CD4-positive, alpha-beta memory T cell (primary cell): ENCODE measurements around the gene ZNF362. TPM values are rescaled to one million over a fixed set of nuclear protein-coding genes. Genes with fewer than 3 reads are reported as not detected.

Experiments
- CTCF ChIA-PET: fragments of 350-600 bp; sonication (Branson Sonifier 250); formaldehyde crosslinking; loops from one replicate; lab custom pipeline; 2021; ENCODE audit warnings: inconsistent platforms; ENCODE audit not compliant: partially characterized antibody; lab: Charles Lee
- POLR2A ChIA-PET: fragments of 350-600 bp; sonication (Branson Sonifier 250); formaldehyde crosslinking; loops from one replicate; lab custom pipeline; 2021; ENCODE audit not compliant: partially characterized antibody; lab: Charles Lee
- DNase-seq, 5 donors: peaks; one replicate each; pipeline versions ENCODE4 v3.0.0 to v3.0.0-alpha.2; 2020 to 2022; ENCODE audit warnings: mixed read lengths in 1 of 5
- H3K27ac ChIP-seq: one replicate; pipeline ENCODE4 v1.7.0; 2013; ENCODE audit warnings: low read depth, low read length
- H3K27me3 ChIP-seq: 2 replicates; pipeline ENCODE4 v1.7.0; 2013; ENCODE audit warnings: mild to moderate bottlenecking, low read length, moderate library complexity; ENCODE audit not compliant: insufficient read depth
- H3K36me3 ChIP-seq: 2 replicates; pipeline ENCODE4 v1.7.0; 2013; ENCODE audit warnings: mild to moderate bottlenecking, low read length, moderate library complexity; ENCODE audit not compliant: insufficient read depth
- H3K4me1 ChIP-seq: 2 replicates; pipeline ENCODE4 v1.7.0; 2013; ENCODE audit warnings: mild to moderate bottlenecking, low read length, moderate library complexity; ENCODE audit not compliant: insufficient read depth
- H3K4me3 ChIP-seq, 2 donors: one replicate each; pipeline ENCODE4 v1.7.0; 2013; ENCODE audit warnings: low read length in 2 of 2, mild to moderate bottlenecking in 1 of 2
- H3K9me3 ChIP-seq, 2 donors: one replicate each; pipeline ENCODE4 v1.7.0; 2013; ENCODE audit warnings: low read length in 2 of 2, control low read depth in 1 of 2; ENCODE audit not compliant: control insufficient read depth in 1 of 2
- H3K27ac Mint-ChIP-seq, 7 donors: one replicate each; pipeline ENCODE4 v1.8.0; 2020 to 2021; ENCODE audit warnings: mixed read lengths in 7 of 7, mild to moderate bottlenecking in 6 of 7, inconsistent platforms in 3 of 7, moderate library complexity in 3 of 7
- H3K27me3 Mint-ChIP-seq, 2 donors: one replicate each; pipeline ENCODE4 v1.8.0; 2020 to 2021; ENCODE audit warnings: mixed read lengths in 2 of 2
- H3K36me3 Mint-ChIP-seq, 2 donors: one replicate each; pipeline ENCODE4 v1.8.0; 2020 to 2021; ENCODE audit warnings: mixed read lengths in 2 of 2, inconsistent platforms in 1 of 2, mild to moderate bottlenecking in 1 of 2
- H3K4me1 Mint-ChIP-seq, 4 donors: one replicate each; pipeline ENCODE4 v1.8.0; 2020 to 2021; ENCODE audit warnings: mixed read lengths in 4 of 4, mild to moderate bottlenecking in 1 of 4
- H3K4me3 Mint-ChIP-seq, 8 donors: one replicate each; pipeline ENCODE4 v1.8.0; 2020 to 2021; ENCODE audit warnings: mixed read lengths in 8 of 8, mild to moderate bottlenecking in 7 of 8, moderate library complexity in 6 of 8, inconsistent platforms in 3 of 8
- H3K9me3 Mint-ChIP-seq, 8 donors: one replicate each; pipeline ENCODE4 v1.8.0; 2020 to 2021; ENCODE audit warnings: mixed read lengths in 8 of 8, mild to moderate bottlenecking in 5 of 8, inconsistent platforms in 3 of 8, moderate library complexity in 1 of 8
- intact Hi-C: fragments of 100-400 bp; cut with micrococcal nuclease; formaldehyde crosslinking; loops from one replicate; pipeline ENCODE4 v1.15.1; 2023
- polyA plus RNA-seq, 2 donors: library from polyadenylated mRNA; unstranded; fragments of 300-500 nt; fragmentation: Illumina TruSeq; gene quantifications; one replicate each; pipeline ENCODE4 v1.2.3, GENCODE V29; 2021
- total RNA-seq, 2 experiments: library from RNA; stranded (reverse); gene quantifications; one replicate each; pipeline ENCODE4 v1.2.3, GENCODE V29; 2021

The ZNF362 gene, protein sequence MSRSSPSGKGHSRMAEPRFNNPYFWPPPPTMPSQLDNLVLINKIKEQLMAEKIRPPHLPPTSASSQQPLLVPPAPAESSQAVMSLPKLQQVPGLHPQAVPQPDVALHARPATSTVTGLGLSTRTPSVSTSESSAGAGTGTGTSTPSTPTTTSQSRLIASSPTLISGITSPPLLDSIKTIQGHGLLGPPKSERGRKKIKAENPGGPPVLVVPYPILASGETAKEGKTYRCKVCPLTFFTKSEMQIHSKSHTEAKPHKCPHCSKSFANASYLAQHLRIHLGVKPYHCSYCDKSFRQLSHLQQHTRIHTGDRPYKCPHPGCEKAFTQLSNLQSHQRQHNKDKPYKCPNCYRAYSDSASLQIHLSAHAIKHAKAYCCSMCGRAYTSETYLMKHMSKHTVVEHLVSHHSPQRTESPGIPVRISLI
- total RNA-seq, result 10 to 100 TPM; 24.4 to 25.8 TPM
- polyA plus RNA-seq, result 10 to 100 TPM in 1 of 2 donors, 1 to 10 TPM in 1; 7.1 to 25.9 TPM

DNA sequence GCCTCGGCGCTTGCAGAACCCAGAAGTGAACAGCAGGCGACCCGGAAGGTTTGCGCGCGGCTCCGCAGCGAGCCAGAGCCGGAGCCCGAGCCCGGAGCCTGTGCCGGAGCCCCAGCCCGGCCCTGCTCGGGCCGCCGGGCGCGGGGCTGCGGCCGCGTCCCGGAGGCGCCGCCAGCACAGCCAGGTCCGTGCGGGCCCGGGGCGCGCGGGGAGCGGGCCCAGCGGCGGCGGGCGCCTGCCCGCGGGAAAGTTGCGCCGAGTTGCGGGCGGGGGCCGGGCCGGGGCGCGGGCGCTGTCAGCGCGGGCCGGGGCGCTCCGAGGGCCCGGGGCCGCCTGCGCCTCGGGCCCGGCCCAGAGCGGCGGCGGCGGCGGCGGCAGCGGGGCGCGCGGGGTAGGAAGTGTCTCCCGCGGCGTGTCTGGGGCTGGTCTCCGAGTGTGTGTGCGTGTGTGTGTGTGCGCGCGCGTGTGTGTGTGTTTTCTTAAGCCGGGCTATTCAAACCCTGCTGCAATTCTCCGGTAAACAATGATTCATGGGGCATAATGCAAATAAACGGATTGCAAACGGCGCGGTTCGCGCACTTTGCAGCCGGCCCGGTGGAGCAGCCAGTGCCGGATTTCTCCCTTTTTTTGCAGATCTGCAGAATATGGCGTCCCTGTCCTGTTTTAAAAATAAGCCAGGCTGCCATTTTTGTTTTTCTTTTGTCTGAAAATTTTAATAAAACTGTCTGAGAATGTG lies at the start of gene ZNF362:
Gene ZNF362, plus strand, starts transcription at position 22 of the 736 bp plus-strand sequence. CDS start 14,083 bp downstream, outside the sequence.
- Histone ChIP-seq H3K4me1 (peaks cover 35% of the 10 kb centered on the region), H3K27ac (peak within 1 kb of the TSS; percentile 42), H3K9me3 (no peaks in the 10 kb centered on the region), H3K27me3 (no peaks in the 10 kb centered on the region), H3K36me3 (no peaks in the 10 kb centered on the region), H3K4me3 (peak within 1 kb of the TSS; percentile 33 to 55)
- peaks cover 23 to 46% (median 32%) of the 10 kb centered on the region in 4 donors for H3K4me1 Mint-ChIP-seq
- peaks cover 0 to 2% of the 10 kb centered on the region in 2 donors for H3K27me3 Mint-ChIP-seq
- peak within 1 kb of the TSS; percentile 92 to 99 (median 98) for H3K27ac Mint-ChIP-seq
- peaks cover 0 to 6% of the 10 kb centered on the region in 2 donors for H3K36me3 Mint-ChIP-seq
- ChIA-PET POLR2A (interaction anchor here (0.7 to 2.0 kb wide), 2 partner anchors 130 to 1960 kb away, joined by 3 to 10 read pairs; partner anchors contain the start of genes SNRNP40 and ZCCHC17), CTCF (interaction anchor here (0.9 kb wide), 1 partner anchor 8 kb away, joined by 4 read pairs; no protein-coding TSS in a partner anchor)
- peak within 1 kb of the TSS; percentile 96 to 100 (median 100) for H3K4me3 Mint-ChIP-seq
- intact Hi-C loops, result loop anchor here (2.0 to 5.0 kb wide), 2 partner anchors 76 to 219 kb away; partner anchors contain the start of gene AK2
- H3K9me3 Mint-ChIP-seq, result peaks cover 0 to 4% (median 0%) of the 10 kb centered on the region in 8 donors
- DNase-seq, result peak; percentile 65 to 72 (median 69)

DNA sequence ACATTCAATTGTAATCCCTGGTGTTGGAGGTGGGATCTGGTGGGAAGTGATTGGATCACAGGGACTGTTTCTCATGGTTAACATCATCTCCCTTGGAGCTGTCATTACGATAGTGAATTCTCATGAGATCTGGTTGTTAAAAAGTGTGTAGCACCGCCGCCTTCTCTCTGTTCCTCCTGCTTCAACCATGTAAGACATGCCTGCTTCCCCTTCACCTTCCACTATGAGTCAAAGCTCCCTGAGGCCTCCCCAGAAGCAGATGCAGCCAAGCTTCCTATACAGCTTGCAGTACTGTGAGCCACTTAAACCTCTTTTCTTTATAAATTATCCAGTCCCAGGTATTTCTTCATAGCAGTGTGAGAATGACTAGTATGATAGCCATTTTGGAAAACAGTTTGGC lies 44.3 kb upstream of the ZNF362 start:
- Mint-ChIP-seq H3K9me3 (peaks cover 0 to 3% (median 0%) of the 10 kb centered on the region in 8 donors), H3K27ac (no peak overlapping the region), H3K4me1 (no peaks in the 10 kb centered on the region), H3K4me3 (no peak overlapping the region), H3K36me3 (peaks cover 0 to 7% of the 10 kb centered on the region in 2 donors), H3K27me3 (peaks cover 13 to 18% of the 10 kb centered on the region in 2 donors)
- Histone ChIP-seq H3K36me3 (no peaks in the 10 kb centered on the region), H3K4me1 (no peaks in the 10 kb centered on the region), H3K9me3 (no peaks in the 10 kb centered on the region), H3K27me3 (no peaks in the 10 kb centered on the region), H3K4me3 (no peak overlapping the region), H3K27ac (no peak overlapping the region)
- intact Hi-C loops, result no loop called here
- CTCF ChIA-PET, result no interaction called here
- DNase-seq, result no peak
- POLR2A ChIA-PET, result no interaction called here

DNA sequence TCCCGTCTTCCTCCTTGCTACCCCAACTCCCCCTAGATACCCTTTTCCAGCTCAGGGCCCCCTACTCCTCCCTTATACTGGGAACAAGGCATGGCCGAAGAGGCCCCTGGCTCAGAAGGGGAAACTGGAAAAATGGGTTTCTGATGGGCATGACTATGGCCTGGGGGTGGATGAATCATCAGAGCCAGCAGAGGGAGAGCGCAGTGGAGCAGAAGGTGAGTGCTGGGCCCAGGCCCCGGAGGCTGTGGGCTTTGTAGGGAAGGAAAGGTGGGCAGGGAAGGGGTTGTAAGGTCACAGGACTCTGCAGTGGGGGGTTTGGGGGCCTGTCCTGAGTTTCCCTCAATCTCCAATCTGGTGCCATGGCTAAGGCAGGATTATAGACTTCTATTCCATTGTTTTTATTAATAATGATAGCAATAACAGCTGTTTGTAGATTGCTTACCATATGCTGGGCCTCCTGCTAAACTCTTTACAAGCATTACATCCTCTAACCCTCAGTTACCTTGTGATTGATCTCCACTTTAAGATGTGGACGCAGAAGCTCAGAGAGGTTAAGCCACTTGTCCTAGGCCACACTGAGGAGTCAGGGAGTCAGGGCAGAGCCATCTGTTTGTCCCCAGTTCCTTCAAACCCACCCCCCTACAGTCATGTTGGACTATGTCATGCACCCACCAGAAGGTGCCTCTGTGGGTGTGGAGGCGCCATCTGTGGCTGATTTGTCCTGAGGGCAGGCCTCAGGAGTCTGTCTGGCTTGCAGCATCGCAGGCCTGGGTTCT lies 36.2 kb upstream of the ZNF362 start:
- Histone ChIP-seq H3K36me3 (no peaks in the 10 kb centered on the region), H3K4me1 (no peaks in the 10 kb centered on the region), H3K4me3 (no peak overlapping the region), H3K9me3 (no peaks in the 10 kb centered on the region), H3K27me3 (no peaks in the 10 kb centered on the region), H3K27ac (no peak overlapping the region)
- intact Hi-C loops, result loop anchor here (2.0 kb wide), 1 partner anchor 147 kb away; no protein-coding TSS in a partner anchor
- CTCF ChIA-PET, result interaction anchor here (1.1 kb wide), 1 partner anchor 76 kb away, joined by 3 read pairs; no protein-coding TSS in a partner anchor
- peaks cover 0 to 3% of the 10 kb centered on the region in 2 donors for H3K36me3 Mint-ChIP-seq
- H3K4me1 Mint-ChIP-seq, result peaks cover 0 to 3% (median 0%) of the 10 kb centered on the region in 4 donors
- H3K4me3 Mint-ChIP-seq, result no peak overlapping the region
- DNase-seq, result no peak
- no peak overlapping the region for H3K27ac Mint-ChIP-seq
- POLR2A ChIA-PET, result no interaction called here
- H3K9me3 Mint-ChIP-seq, result peaks cover 0 to 28% (median 18%) of the 10 kb centered on the region in 8 donors
- H3K27me3 Mint-ChIP-seq, result peaks cover 0 to 11% of the 10 kb centered on the region in 2 donors

DNA sequence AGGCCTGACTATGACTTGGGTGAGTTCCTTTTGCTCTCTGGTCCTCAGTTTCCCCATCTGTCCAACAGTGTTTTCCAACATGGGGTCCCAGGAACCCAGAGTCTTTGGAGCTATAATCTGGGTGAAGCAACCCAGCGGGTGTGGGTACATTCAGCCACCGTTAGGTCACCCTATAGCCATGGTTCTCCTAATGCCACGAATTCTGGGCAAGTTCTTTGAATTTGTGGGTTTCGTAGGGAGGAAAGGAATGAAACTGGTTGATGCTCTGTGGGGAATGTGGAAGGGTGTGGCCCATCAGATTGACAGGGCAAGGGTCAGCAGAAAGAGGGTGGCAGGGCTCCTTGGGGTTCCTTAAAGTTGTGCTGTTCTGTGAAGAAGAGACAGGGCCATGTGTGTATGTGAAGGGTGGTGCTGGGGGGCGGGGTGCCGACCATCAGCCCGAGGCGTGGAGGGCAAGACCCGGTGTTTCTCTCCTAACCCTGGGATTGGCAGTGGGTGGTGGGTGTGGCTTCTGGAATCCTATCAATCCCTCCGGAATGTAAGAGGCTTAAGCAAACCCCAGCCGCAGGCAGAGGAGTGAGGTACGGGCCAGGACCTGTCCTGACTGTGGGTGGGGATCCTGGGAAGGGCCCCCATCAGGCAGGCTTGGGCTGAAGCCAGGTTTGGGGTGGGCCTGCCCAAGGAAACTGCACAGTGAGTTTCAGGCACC lies 35.5 kb upstream of the ZNF362 start:
- no peaks in the 10 kb centered on the region for H3K9me3 ChIP-seq
- H3K4me3 ChIP-seq, result no peak overlapping the region
- peaks cover 0 to 3% of the 10 kb centered on the region in 2 donors for H3K36me3 Mint-ChIP-seq
- no peaks in the 10 kb centered on the region for H3K4me1 ChIP-seq
- H3K27ac ChIP-seq, result no peak overlapping the region
- POLR2A ChIA-PET, result no interaction called here
- no peak overlapping the region for H3K27ac Mint-ChIP-seq
- H3K9me3 Mint-ChIP-seq, result peaks cover 0 to 29% (median 19%) of the 10 kb centered on the region in 8 donors
- DNase-seq, result no peak
- CTCF ChIA-PET, result interaction anchor here (1.1 kb wide), 1 partner anchor 75 kb away, joined by 3 read pairs; no protein-coding TSS in a partner anchor
- intact Hi-C loops, result no loop called here
- peaks cover 0 to 11% of the 10 kb centered on the region in 2 donors for H3K27me3 Mint-ChIP-seq
- H3K4me3 Mint-ChIP-seq, result no peak overlapping the region
- H3K27me3 ChIP-seq, result no peaks in the 10 kb centered on the region
- H3K36me3 ChIP-seq, result no peaks in the 10 kb centered on the region
- peaks cover 0 to 3% (median 0%) of the 10 kb centered on the region in 4 donors for H3K4me1 Mint-ChIP-seq

DNA sequence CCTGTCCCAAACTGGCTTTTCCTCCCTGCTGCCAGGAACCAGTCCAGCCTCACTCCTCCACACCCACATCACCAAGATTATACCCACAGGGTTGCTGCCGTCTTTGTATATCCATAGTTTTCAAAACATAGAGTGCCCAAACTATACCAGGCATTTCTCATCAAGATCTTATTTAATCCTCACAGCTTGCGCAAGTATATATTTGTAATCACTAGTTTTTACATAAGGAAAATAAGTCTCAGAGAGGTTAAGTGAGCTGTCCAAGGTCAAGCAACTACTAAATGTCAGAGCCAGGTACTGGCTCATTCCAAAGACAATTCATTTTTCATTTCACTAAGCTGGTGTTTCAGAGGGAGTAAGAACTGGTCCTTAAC lies 34.9 kb upstream of the ZNF362 start:
- peaks cover 0 to 3% (median 0%) of the 10 kb centered on the region in 4 donors for H3K4me1 Mint-ChIP-seq
- Histone ChIP-seq H3K4me1 (no peaks in the 10 kb centered on the region), H3K27ac (no peak overlapping the region), H3K4me3 (no peak overlapping the region), H3K36me3 (no peaks in the 10 kb centered on the region), H3K27me3 (no peaks in the 10 kb centered on the region), H3K9me3 (no peaks in the 10 kb centered on the region)
- peaks cover 0 to 29% (median 19%) of the 10 kb centered on the region in 8 donors for H3K9me3 Mint-ChIP-seq
- no peak overlapping the region for H3K4me3 Mint-ChIP-seq
- H3K36me3 Mint-ChIP-seq, result peaks cover 0 to 3% of the 10 kb centered on the region in 2 donors
- H3K27ac Mint-ChIP-seq, result no peak overlapping the region
- DNase-seq, result no peak
- ChIA-PET POLR2A (no interaction called here), CTCF (no interaction called here)
- intact Hi-C loops, result no loop called here
- H3K27me3 Mint-ChIP-seq, result peaks cover 0 to 11% of the 10 kb centered on the region in 2 donors

DNA sequence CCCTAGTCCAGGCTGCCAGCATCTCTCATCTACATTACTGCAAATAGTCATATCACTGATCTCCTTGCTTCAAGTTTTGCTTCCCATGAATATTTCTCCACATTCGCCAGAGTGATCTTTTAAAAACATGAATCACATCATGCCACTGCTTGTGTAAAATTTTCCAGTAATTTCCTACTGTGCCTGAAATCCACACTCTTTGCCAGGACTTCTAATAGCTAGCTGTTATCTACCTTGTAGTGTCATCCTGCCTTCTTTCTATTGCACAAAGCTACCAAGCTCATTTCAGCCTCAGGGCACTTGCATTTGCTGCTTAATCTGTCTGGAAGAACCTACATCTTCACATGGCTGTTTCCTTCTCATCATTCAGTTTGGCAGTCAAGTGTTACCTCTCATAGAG lies 33.9 kb upstream of the ZNF362 start:
- Histone ChIP-seq H3K36me3 (no peaks in the 10 kb centered on the region), H3K27ac (no peak overlapping the region), H3K4me3 (no peak overlapping the region), H3K27me3 (no peaks in the 10 kb centered on the region), H3K4me1 (no peaks in the 10 kb centered on the region), H3K9me3 (no peaks in the 10 kb centered on the region)
- Mint-ChIP-seq H3K4me1 (peaks cover 0 to 3% (median 0%) of the 10 kb centered on the region in 4 donors), H3K9me3 (peaks cover 0 to 29% (median 19%) of the 10 kb centered on the region in 8 donors), H3K4me3 (no peak overlapping the region), H3K27me3 (peaks cover 7 to 13% of the 10 kb centered on the region in 2 donors), H3K36me3 (peaks cover 0 to 3% of the 10 kb centered on the region in 2 donors), H3K27ac (no peak overlapping the region)
- CTCF ChIA-PET, result no interaction called here
- POLR2A ChIA-PET, result no interaction called here
- no peak for DNase-seq
- intact Hi-C loops, result no loop called here
